Stimulated activated CD4-positive, alpha-beta T cell treated with anti-CD3 and anti-CD28 coated beads, Interleukin-12 subunit alpha, Interleukin-12 subunit beta, amount 100 ng/mL, for 48 hours (primary cell): ENCODE results near the gene EPAS1.
A peak's percentile ranks its signal among the peaks of the same experiment; 100 is the strongest.

Experiments
- DNase-seq, 3 donors: peaks; one replicate each; pipeline ENCODE4 v3.0.0-alpha.2; 2020; ENCODE audit warnings: low read depth in 2 of 3, low spot score in 1 of 3

The EPAS1 gene

DNA sequence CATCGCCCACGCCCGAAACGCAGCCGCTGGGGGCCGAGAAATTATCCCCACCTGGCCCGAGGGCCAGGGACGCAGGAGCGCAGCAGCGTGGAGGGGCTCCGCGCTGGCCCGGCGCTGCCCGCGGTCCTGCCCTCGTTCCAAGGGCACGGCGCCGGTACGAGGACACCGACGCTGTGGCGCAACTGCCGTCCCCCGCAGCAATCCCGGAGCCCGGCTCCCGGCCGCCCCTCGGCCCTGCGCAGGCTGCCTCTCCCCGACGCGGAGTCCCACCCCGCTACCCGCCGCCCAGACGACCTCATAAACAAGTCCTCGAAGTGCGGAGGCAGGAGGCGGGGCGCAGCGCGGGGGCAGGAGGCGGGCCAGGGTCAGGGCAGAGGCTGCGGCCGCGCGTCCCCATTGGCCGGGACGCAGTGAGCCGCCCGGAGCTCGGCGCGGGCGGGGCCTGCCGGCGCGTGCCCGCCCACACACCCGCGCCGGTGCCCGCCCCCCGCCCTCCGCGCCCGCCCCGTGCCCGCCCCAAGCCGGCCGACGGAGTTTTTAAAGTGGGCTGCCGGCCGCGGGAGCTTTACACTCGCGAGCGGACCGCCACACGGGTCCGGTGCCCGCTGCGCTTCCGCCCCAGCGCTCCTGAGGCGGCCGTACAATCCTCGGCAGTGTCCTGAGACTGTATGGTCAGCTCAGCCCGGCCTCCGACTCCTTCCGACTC, at the start of gene EPAS1:
Gene EPAS1 (plus strand): TSS at position 568 of the 706 bp plus-strand sequence. CDS start 505 bp downstream, outside the sequence.
- DNase-seq: peak; percentile 31 to 72 (median 57)

DNA sequence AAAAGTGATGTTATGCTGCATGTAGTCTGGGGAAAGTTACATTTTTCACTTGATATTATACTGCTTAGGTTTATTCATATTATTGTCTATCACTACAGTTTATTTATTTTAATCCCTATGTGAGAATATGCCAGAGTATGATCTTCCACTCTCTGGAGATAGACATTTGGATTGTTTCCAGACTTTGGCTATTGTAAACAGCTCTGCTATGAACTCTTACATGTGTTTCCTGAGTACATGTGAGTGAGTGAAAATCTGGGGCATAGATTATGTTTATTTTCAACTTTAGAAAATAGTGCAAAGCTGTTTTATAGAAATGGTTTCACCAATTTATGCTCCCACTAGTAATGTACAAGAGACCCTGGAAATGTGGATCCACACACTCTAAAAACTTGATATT, 49.0 kb upstream of the EPAS1 start:
- DNase-seq: no peak

DNA sequence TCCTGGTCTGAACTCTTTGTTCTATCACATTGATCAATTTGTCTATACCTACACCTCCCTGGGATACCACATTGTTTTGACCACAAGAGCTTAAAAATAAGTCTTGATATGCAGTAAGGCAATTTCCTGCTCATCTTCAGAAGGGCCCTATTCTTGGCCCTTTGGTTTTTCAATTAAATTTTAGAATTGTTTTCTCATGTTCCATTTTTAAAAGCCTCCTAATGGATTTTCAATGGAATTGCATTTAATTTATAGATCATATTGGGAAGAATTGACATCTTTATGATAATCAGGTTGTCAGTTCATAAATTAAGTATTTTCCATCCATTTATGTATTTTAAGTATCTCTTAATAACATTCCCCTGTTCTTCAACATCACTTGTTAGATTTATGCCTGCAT, 47.6 kb upstream of the EPAS1 start:
- no peak for DNase-seq

- no peak for DNase-seq
Observed at GRCh38 chr2:46252891-46253659, 44.1 kb upstream of the EPAS1 start.

DNA sequence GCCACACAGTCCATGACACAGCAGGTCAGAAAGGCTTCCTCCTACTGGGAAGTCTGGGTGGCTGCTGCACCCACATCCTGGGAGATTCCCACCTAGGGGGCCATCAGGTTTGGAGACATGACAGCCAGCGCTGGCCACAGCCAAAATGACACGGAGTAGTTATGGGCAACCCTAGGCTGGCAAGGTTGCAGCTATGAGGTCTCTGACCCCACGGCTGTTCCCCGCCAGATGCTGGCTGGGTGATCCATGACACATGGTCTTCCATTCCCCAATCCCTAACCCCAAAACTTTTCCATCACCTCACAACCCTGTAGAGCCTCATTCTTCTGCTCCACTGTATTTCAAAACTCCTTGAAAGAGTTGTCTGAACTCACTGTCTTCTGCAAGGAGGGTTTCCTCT, 42.7 kb upstream of the EPAS1 start:
- DNase-seq: no peak

DNA sequence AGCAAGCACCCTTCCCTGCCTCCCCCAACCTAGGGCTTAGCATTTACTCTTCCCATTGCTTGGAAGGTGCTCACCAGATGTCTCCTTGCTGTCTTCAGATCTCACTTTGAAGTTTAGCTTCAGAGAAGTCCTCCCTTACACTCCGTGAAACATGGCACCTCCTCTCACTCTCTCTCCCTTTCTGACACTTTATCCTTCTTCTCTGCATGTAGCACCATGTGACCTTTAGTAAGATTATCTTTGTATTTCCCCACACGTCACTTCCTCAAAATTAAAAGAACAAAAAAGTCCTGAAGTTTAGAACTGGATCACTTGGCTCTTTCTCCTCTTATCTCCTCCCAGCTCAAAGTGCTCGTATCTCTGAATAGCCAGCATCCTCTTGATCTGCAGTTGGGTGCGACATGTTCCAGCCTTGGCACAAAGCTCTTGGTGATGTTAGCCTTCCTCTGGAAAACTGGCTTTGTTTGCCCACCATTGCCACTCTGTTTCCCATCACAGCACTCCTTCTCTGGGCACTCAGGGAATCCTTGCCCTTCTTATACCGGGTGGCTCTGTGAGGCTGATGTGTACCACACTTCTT, 40.6 kb upstream of the EPAS1 start:
- DNase-seq: no peak

DNA sequence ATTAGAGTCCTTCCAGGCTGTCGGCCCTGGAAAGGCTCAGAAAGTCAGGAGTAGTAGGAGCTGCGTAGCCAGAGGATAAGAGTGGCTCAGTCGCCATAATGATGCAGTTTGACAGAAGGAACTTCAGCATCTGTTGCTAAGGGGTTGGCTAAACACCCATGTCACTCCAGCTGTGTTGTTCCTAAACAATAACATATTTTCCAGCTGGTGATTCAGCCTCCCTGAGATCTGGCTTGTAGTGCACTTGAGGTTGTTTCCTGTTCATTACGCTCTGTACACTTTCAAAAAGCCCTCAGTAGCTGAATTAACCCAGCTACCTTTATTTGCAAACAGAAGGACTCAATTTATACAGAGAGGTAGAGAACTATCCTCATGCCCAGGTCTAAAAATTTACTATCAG, 39.7 kb upstream of the EPAS1 start:
- DNase-seq: no peak

DNA sequence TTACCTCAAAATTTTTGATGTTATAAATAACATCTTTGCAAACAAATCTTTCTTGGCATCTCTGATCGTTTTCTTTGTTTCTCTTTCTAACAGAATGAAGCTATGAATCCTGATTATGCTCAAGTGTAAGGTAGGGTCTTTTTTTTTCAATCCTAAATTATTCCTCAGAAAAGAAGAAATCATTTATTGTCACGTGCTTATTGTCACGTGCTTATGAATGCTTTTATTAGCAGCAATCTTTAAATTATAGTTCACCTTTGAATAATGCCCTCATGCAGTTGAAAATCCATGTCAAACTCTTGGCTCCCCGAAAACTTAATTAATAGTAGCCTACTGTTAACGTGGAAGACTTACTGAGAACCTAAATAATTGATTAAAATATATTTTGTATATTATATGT, 39.2 kb upstream of the EPAS1 start:
- DNase-seq: no peak

DNA sequence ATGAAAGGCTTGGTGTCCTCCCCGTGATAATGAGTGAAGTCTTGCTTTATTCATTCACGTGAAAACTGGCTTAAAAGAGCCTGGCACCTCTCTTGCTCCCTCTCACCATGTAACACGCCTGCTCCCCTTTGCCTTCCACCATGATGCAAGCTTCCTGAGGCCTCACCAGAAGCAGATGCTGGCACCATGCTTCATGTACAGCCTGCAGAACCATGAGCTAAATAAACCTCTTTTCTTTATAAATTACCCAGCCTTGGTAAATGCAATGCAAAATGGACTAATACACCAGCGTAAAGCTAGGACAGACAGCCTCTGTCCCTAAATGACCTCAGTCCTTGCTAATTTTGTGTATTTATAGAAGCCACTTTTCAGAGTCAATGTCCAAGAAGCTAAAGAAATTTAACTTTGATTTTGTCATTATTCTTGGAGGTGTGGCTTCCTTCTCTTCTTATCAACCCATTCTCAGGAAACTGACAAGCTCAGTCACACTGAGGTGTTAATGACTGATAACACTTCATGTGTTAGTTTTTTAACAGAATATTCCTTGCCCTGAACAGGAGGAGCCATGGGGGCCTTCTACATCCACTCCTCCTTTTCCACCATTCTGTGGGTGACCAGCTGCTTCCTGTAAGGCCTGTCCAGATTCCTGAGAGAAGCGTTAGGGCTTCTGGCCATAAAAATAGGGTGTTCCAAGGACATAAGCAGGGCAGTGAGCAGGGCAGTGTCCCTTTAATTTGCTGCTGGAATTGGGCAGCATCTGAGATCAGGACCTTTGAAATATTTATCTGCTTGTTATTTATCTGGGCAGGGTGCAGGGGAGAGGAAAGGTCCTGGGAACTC, 38.0 kb upstream of the EPAS1 start:
- DNase-seq: no peak

- no peak for DNase-seq
Observed at GRCh38 chr2:46259777-46260168, 37.4 kb upstream of the EPAS1 start.

DNA sequence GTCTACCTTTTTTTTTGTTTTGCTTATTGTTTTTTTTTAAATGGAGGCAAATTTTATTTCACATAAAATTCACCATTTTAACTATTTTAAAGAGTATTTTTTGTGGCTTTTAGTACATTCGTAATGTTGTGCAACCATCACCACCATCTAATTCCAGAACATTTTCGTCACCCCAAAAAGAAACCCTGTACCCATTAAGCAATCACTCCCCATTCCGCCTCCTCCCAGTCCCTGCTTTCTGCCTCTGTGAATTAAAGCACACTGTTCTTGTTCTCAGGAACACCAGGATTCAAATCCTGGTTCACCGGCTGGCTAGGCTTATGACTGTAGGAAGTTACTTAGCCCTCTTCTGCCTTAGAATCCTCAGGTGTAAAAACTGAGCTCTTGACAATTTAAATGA, 36.9 kb upstream of the EPAS1 start:
- DNase-seq: no peak

DNA sequence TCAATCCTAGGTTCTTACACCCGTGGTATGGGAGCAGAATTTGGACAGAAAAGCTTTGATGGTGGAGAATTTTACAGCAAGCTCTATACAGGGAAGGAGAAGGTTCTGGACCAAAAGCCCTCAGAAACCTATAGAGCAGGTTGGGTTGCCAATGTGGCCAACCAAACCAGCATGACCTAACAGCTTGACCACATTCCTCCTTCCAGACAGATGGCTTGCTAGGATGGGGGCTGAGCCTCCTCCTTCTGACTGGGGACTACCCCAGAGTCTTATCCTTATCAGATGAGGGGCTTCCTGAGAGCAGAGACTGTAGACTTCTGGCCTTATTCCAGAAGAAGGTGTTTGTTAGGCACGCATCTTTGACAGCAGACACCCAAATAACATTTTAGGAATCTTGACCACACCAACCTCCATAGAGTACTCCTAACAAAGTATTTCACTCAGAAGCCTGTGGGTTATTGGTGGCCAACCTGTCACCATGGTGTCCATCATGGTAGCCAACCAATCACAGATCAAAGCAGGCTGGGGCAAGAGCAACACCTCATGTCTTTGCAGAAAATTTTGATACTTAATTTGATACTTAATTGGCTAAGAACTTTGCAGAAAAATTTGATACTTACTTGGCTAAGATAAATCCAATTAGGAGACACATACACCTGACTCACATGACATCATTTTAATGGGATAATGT, 34.8 kb upstream of the EPAS1 start:
- no peak for DNase-seq

DNA sequence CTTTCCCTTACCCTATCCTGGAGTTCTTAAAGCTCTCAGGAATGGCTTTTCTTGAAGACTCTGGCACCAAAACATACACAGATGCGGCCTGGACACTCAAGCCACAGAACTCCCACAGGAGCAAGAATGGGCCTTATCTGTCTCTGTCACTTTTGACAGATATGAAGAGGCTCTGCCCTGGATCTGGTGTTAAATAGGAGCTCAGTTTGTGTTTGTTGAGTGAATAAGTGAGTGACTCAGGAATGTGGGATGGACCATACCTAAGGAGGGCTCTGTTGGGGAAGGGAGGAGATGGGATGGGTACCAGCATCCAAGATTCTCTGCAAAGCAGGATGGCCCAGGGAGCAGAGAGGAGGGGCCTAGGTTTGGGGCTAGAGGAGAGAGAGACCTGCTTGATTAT, 33.9 kb upstream of the EPAS1 start:
- no peak for DNase-seq

DNA sequence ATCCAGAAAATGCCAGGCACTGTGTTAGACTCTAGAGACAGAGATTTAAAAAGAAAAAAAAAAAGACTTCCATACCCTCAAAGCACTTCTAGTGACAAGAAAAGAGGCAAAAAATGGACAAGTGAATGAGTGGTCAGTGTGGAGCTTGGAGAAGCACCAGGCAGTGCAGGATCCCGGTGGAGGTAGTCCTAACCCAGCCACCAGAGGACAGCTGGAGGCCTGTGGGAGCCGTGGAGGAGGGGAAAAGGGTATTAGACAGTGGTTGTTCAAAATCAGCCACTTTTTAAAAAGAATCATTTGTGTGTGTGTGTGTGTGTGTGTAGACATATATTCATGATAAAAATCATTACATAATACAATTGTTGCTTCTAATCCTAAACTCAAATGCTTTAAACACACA, 32.8 kb upstream of the EPAS1 start:
- no peak for DNase-seq

- no peak for DNase-seq
Observed at GRCh38 chr2:46266134-46266533, 31.1 kb upstream of the EPAS1 start.

GRCh38 chr2:46267616-46268015, 29.6 kb upstream of the EPAS1 start:
- DNase-seq: no peak

DNA sequence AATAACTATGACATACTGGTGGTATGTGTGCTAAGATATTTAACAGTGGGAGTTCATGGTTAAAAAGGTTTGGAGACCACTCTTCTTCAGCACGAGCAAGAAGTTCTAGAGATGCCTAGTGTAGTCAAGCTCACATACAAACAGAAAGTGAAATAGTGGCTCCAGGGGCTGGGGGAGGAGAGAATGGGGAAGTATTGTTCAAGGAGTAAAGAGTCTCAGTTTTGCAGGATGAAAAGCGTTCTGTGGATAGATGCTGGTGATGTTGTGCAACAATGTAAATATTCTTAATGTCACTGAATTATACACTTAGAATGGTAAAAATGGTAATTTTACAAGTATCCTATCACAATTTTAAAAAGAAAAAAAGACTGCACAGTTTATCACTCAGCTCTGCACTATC, 29.0 kb upstream of the EPAS1 start:
- DNase-seq: no peak

DNA sequence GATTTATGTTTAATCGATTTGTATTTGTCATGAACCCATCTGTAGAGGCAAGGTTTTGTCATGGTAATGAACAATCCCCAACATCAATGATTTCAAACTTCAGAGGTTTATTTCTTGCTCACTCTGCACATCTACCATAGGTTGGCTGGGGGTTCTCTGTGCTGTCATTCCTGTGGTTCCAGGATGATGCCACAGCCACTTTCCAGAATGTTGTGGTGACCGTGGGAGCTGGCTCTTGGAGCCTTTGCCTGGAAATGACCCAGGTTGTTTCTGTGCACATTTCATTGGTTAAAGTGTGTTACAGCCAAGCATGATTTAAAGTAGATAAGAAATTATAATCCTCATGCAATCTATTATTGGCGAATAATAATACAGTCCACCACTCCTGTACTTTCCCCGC, 28.2 kb upstream of the EPAS1 start:
- DNase-seq: no peak

DNA sequence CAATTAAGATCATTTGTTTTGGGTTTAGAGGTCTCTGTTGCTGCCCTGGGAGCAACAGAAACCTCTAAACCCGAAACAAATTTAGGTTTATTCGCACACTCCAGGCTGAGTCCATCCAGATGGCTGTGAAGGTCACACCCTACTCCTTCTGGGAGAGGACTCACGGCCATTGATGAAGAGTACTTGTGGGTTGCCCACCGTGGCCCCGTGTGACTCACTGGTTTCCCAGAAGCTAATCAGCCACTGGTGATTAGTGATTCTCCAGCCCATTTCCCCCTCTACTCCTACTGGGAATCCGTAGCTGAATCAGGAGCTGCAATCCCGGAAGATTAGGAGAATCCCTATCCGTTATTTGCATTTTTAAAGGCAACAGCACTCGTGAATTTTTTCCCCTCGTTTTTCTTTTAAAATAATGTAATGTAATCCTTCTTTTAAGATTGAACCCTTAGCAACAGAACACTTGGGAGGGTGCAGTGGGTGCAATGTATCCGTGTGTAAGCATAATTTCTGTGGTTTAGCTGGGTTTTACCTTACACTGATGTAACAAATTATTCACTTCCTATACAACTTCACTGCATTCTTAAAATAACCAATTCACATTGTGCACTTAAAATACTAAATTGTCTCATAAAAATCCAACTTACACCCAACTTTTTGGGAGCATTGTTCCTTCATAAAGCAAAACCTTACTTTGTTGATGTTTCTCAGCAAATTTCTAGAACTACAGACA, 27.5 kb upstream of the EPAS1 start:
- no peak for DNase-seq

- no peak for DNase-seq
Observed at GRCh38 chr2:46270384-46270783, 26.8 kb upstream of the EPAS1 start.
